Activated naive CD8-positive, alpha-beta T cell (primary cell): ENCODE results near the gene GLRX.
"Not testable (repeated sequence)": the region's sequence is repeated elsewhere in the genome, so short reads cannot be mapped to it uniquely, and the experiment has no call there.

Experiments used
- H3K27ac Mint-ChIP-seq: one replicate; pipeline ENCODE4 v1.8.0; 2021; ENCODE audit warnings: mixed read lengths
- H3K27me3 Mint-ChIP-seq: one replicate; pipeline ENCODE4 v1.8.0; 2021; ENCODE audit warnings: mixed read lengths
- H3K36me3 Mint-ChIP-seq: one replicate; pipeline ENCODE4 v1.8.0; 2021; ENCODE audit warnings: mixed read lengths
- H3K4me1 Mint-ChIP-seq: one replicate; pipeline ENCODE4 v1.8.0; 2021; ENCODE audit warnings: low read depth, mixed read lengths
- H3K4me3 Mint-ChIP-seq: one replicate; pipeline ENCODE4 v1.8.0; 2021; ENCODE audit warnings: mild to moderate bottlenecking, mixed read lengths
- H3K9me3 Mint-ChIP-seq: one replicate; pipeline ENCODE4 v1.8.0; 2021; ENCODE audit warnings: low read depth, mixed read lengths

Gene GLRX

GRCh38 chr5:95841914-95842812 lies 19.6 kb upstream of the GLRX start:
- H3K4me3 Mint-ChIP-seq = no peak overlapping the region
- H3K36me3 Mint-ChIP-seq = no peaks in the 10 kb centered on the region
- no peaks in the 10 kb centered on the region for H3K9me3 Mint-ChIP-seq
- no peaks in the 10 kb centered on the region for H3K27me3 Mint-ChIP-seq
- peaks cover 28% of the 10 kb centered on the region for H3K4me1 Mint-ChIP-seq
- H3K27ac Mint-ChIP-seq = peak overlapping the region; percentile 92

- peak overlapping the region; percentile 34 for H3K27ac Mint-ChIP-seq
- H3K9me3 Mint-ChIP-seq = no peaks in the 10 kb centered on the region
- H3K27me3 Mint-ChIP-seq = no peaks in the 10 kb centered on the region
- peaks cover 35% of the 10 kb centered on the region for H3K4me1 Mint-ChIP-seq
- no peak overlapping the region for H3K4me3 Mint-ChIP-seq
- H3K36me3 Mint-ChIP-seq = no peaks in the 10 kb centered on the region
Observed at GRCh38 chr5:95840956-95841705, 18.6 kb upstream of the GLRX start.

GRCh38 chr5:95839658-95840057 lies 17.1 kb upstream of the GLRX start:
- no peaks in the 10 kb centered on the region for H3K9me3 Mint-ChIP-seq
- H3K36me3 Mint-ChIP-seq = no peaks in the 10 kb centered on the region
- H3K4me1 Mint-ChIP-seq = peaks cover 40% of the 10 kb centered on the region

GRCh38 chr5:95838556-95838955 lies 16.0 kb upstream of the GLRX start:
- H3K4me1 Mint-ChIP-seq = peaks cover 49% of the 10 kb centered on the region
- no peak overlapping the region for H3K4me3 Mint-ChIP-seq
- H3K27me3 Mint-ChIP-seq = no peaks in the 10 kb centered on the region
- no peaks in the 10 kb centered on the region for H3K36me3 Mint-ChIP-seq
- H3K9me3 Mint-ChIP-seq = no peaks in the 10 kb centered on the region
- no peak overlapping the region for H3K27ac Mint-ChIP-seq

More at GRCh38 chr5:95839658-95840057, 17.1 kb upstream of the GLRX start:
- Mint-ChIP-seq H3K27me3 (no peaks in the 10 kb centered on the region), H3K27ac (peak overlapping the region; percentile 34), H3K4me3 (no peak overlapping the region)

GRCh38 chr5:95838001-95838520 lies 15.5 kb upstream of the GLRX start:
- no peak overlapping the region for H3K4me3 Mint-ChIP-seq
- H3K36me3 Mint-ChIP-seq = no peaks in the 10 kb centered on the region
- H3K4me1 Mint-ChIP-seq = peaks cover 49% of the 10 kb centered on the region
- no peaks in the 10 kb centered on the region for H3K9me3 Mint-ChIP-seq
- peak overlapping the region; percentile 78 for H3K27ac Mint-ChIP-seq
- H3K27me3 Mint-ChIP-seq = no peaks in the 10 kb centered on the region

- H3K4me1 Mint-ChIP-seq = peaks cover 48% of the 10 kb centered on the region
- H3K27me3 Mint-ChIP-seq = no peaks in the 10 kb centered on the region
- no peak overlapping the region for H3K4me3 Mint-ChIP-seq
- no peaks in the 10 kb centered on the region for H3K36me3 Mint-ChIP-seq
- no peaks in the 10 kb centered on the region for H3K9me3 Mint-ChIP-seq
- H3K27ac Mint-ChIP-seq = peak overlapping the region; percentile 88
Observed at GRCh38 chr5:95837492-95837891, 15.0 kb upstream of the GLRX start.

- H3K4me1 Mint-ChIP-seq = peaks cover 48% of the 10 kb centered on the region
- peak overlapping the region; percentile 84 for H3K4me3 Mint-ChIP-seq
- peak overlapping the region; percentile 88 for H3K27ac Mint-ChIP-seq
- not testable (repeated sequence) for H3K36me3 Mint-ChIP-seq, H3K27me3 Mint-ChIP-seq, H3K9me3 Mint-ChIP-seq
Observed at GRCh38 chr5:95836971-95837370, 14.4 kb upstream of the GLRX start.

GRCh38 chr5:95836544-95836943 lies 14.0 kb upstream of the GLRX start:
- Mint-ChIP-seq H3K9me3 (no peaks in the 10 kb centered on the region), H3K27me3 (no peaks in the 10 kb centered on the region), H3K4me1 (peaks cover 48% of the 10 kb centered on the region), H3K36me3 (no peaks in the 10 kb centered on the region), H3K4me3 (peak overlapping the region; percentile 84), H3K27ac (peak overlapping the region; percentile 88)

- Mint-ChIP-seq H3K4me3 (peak overlapping the region; percentile 84), H3K9me3 (no peaks in the 10 kb centered on the region), H3K4me1 (peaks cover 48% of the 10 kb centered on the region), H3K36me3 (no peaks in the 10 kb centered on the region), H3K27ac (peak overlapping the region; percentile 88), H3K27me3 (no peaks in the 10 kb centered on the region)
Observed at GRCh38 chr5:95835682-95836385, 13.3 kb upstream of the GLRX start.

- peak overlapping the region; percentile 46 for H3K27ac Mint-ChIP-seq
- peaks cover 43% of the 10 kb centered on the region for H3K4me1 Mint-ChIP-seq
Observed at GRCh38 chr5:95832664-95833063, 10.1 kb upstream of the GLRX start.

GRCh38 chr5:95830226-95830625 lies 7.7 kb upstream of the GLRX start:
- Mint-ChIP-seq H3K9me3 (no peaks in the 10 kb centered on the region), H3K4me1 (peaks cover 33% of the 10 kb centered on the region), H3K27ac (no peak overlapping the region), H3K36me3 (no peaks in the 10 kb centered on the region), H3K4me3 (no peak overlapping the region), H3K27me3 (no peaks in the 10 kb centered on the region)

More at GRCh38 chr5:95832664-95833063, 10.1 kb upstream of the GLRX start:
- Mint-ChIP-seq H3K9me3 (no peaks in the 10 kb centered on the region), H3K4me3 (no peak overlapping the region), H3K36me3 (no peaks in the 10 kb centered on the region), H3K27me3 (no peaks in the 10 kb centered on the region)

GRCh38 chr5:95827892-95828246 lies 5.3 kb upstream of the GLRX start:
- no peak overlapping the region for H3K4me3 Mint-ChIP-seq
- H3K4me1 Mint-ChIP-seq = peaks cover 37% of the 10 kb centered on the region
- no peaks in the 10 kb centered on the region for H3K27me3 Mint-ChIP-seq
- no peak overlapping the region for H3K27ac Mint-ChIP-seq
- H3K36me3 Mint-ChIP-seq = no peaks in the 10 kb centered on the region
- no peaks in the 10 kb centered on the region for H3K9me3 Mint-ChIP-seq

- H3K4me1 Mint-ChIP-seq = peaks cover 39% of the 10 kb centered on the region
- no peak overlapping the region for H3K27ac Mint-ChIP-seq
- H3K4me3 Mint-ChIP-seq = no peak overlapping the region
- H3K27me3 Mint-ChIP-seq = no peaks in the 10 kb centered on the region
- no peaks in the 10 kb centered on the region for H3K36me3 Mint-ChIP-seq
- H3K9me3 Mint-ChIP-seq = no peaks in the 10 kb centered on the region
Observed at GRCh38 chr5:95826949-95827891, 4.7 kb upstream of the GLRX start.

- H3K36me3 Mint-ChIP-seq = no peaks in the 10 kb centered on the region
- H3K4me1 Mint-ChIP-seq = peaks cover 54% of the 10 kb centered on the region
- H3K27ac Mint-ChIP-seq = peak overlapping the region; percentile 81
- H3K27me3 Mint-ChIP-seq = no peaks in the 10 kb centered on the region
- no peaks in the 10 kb centered on the region for H3K9me3 Mint-ChIP-seq
- H3K4me3 Mint-ChIP-seq = peak overlapping the region; percentile 64
Observed at GRCh38 chr5:95825495-95825894, 3.0 kb upstream of the GLRX start.
